Liver (tissue), 3 donors: Measurements from ENCODE around the gene L3MBTL3.

ENCODE experiments used
- CTCF ChIP-seq: fragments of 150-350 bp; IDR thresholded peaks from 2 replicates; pipeline ENCODE4 v1.5.1; 2017; ENCODE audit warnings: improper control_type of control experiment, low read depth, low read length; ENCODE audit not compliant: missing input control
- EGR1 ChIP-seq, 2 donors: IDR thresholded peaks; 2 replicates each; pipeline ENCODE4 v1.6.1; 2016 to 2018; ENCODE audit warnings: antibody characterized with exemption in 2 of 2, low read depth in 2 of 2
- RAD21 ChIP-seq, 2 donors: IDR thresholded peaks; 2 replicates each; pipeline ENCODE4 v1.6.1; 2016; ENCODE audit warnings: antibody characterized with exemption in 2 of 2, mild to moderate bottlenecking in 2 of 2
- donor health status: healthy.
- donor health status: healthy.

GRCh38 chr6:130050230-130050629 is 31.8 kb downstream of the L3MBTL3 start:
- no peak for TF ChIP-seq RAD21 (IDR thresholded peaks at IDR 0.05)
- no peak for TF ChIP-seq CTCF
- TF ChIP-seq EGR1 (IDR thresholded peaks at IDR 0.05; ENCODE audit: low read depth in 2 of 2), result no peak
